GM12872 (cell line): ENCODE data around the gene SUCLG2.

Experiments
- CTCF ChIP-seq: IDR thresholded peaks from 3 replicates; pipeline ENCODE4 v1.5.1; 2011; ENCODE audit warnings: low read depth, mild to moderate bottlenecking, low read length, moderate library complexity; ENCODE audit not compliant: insufficient read depth

Gene SUCLG2

GRCh38 chr3:67535006-67535405 lies 119.4 kb downstream of the SUCLG2 start:
- no peak for TF ChIP-seq CTCF

GRCh38 chr3:67534594-67534993 lies 119.8 kb downstream of the SUCLG2 start:
- TF ChIP-seq CTCF, result no peak

- no peak for TF ChIP-seq CTCF
Measured at GRCh38 chr3:67531181-67532101, 123.0 kb downstream of the SUCLG2 start.

GRCh38 chr3:67529915-67530314 lies 124.5 kb downstream of the SUCLG2 start:
- no peak for TF ChIP-seq CTCF

- TF ChIP-seq CTCF, result no peak
Measured at GRCh38 chr3:67529337-67529736, 125.1 kb downstream of the SUCLG2 start.

GRCh38 chr3:67526246-67526645 lies 128.2 kb downstream of the SUCLG2 start:
- no peak for TF ChIP-seq CTCF

GRCh38 chr3:67524046-67524445 lies 130.4 kb downstream of the SUCLG2 start:
- no peak for TF ChIP-seq CTCF
